K562 (cell line): ENCODE results near the gene IGF1R. TPM values are rescaled to one million over a fixed set of nuclear protein-coding genes. Genes with fewer than 3 reads are reported as not detected.

ENCODE experiments used
- ATAC-seq: fragments of 200-7000 bp; cut with Tn5 transposase; 3 replicates; pipeline ENCODE4 v1.9.1; 2020; ENCODE audit warnings: moderate library complexity
- BruUV-seq: library from RNA; stranded (reverse); fragments of 400-500 nt; replicated peaks from 2 replicates; lab custom pipeline; 2021; lab: Mats Ljungman, UMichigan
- CTCF ChIA-PET: fragments of 300-600 bp; formaldehyde crosslinking; extraction: SDS; loops from one replicate; lab custom pipeline; 2021; ENCODE audit warnings: low intra/inter-chr PET ratio; lab: Yijun Ruan, JAX
- POLR2A ChIA-PET: fragments of 300-600, 350-650 bp; sonication (Branson Sonifier 250); formaldehyde crosslinking; extraction: SDS; loops from one replicate; lab custom pipeline; 2021; ENCODE audit warnings: antibody characterized with exemption, inconsistent platforms; lab: Yijun Ruan, JAX
- DNase-seq, 4 experiments: peaks; one replicate each; pipeline versions ENCODE4 v3.0.0 to v3.0.0-alpha.2; 2011 to 2018; ENCODE audit warnings: low spot score in 3 of 4, mixed read lengths in 3 of 4; ENCODE audit errors: extremely low read depth in 1 of 4
- FAIRE-seq: peaks from 2 replicates; lab custom pipeline; 2011; peaks lifted over from hg19 to GRCh38; lab: Jason Lieb, UNC
- H2AFZ ChIP-seq: 2 replicates; pipeline ENCODE4 v1.6.0; 2011; ENCODE audit warnings: low read depth, low read length, control low read depth, inconsistent platforms
- H3K27ac ChIP-seq: fragments of 200-600 bp; 3 replicates; pipeline ENCODE4 v1.8.0; 2011; ENCODE audit warnings: low read depth, mild to moderate bottlenecking, control low read depth, inconsistent platforms, low read length, moderate library complexity, mixed read lengths; ENCODE audit errors: extremely low read depth
- H3K27me3 ChIP-seq, 2 experiments: fragments of 300-600 bp in 1 of 2; 2 replicates in 1 of 2; 3 replicates in 1 of 2; pipeline versions ENCODE4 v1.6.0 to v1.8.0; 2011; ENCODE audit warnings: inconsistent platforms in 2 of 2, low read length in 2 of 2, mild to moderate bottlenecking in 1 of 2, mixed read lengths in 1 of 2, moderate library complexity in 1 of 2; ENCODE audit not compliant: control insufficient read depth in 2 of 2, insufficient read depth in 2 of 2
- H3K36me3 ChIP-seq: fragments of 300-600 bp; 3 replicates; pipeline ENCODE4 v1.8.0; 2011; ENCODE audit warnings: mild to moderate bottlenecking, low read length, inconsistent platforms; ENCODE audit not compliant: control insufficient read depth, insufficient read depth
- H3K4me1 ChIP-seq, 2 experiments: fragments of 200-600 bp in 1 of 2; replicated peaks in 1 of 2; 2 replicates in 1 of 2; 3 replicates in 1 of 2; pipeline versions ENCODE4 v1.5.1 to v1.8.0; 2011; ENCODE audit warnings: inconsistent platforms in 2 of 2, low read length in 2 of 2, mild to moderate bottlenecking in 1 of 2, mixed read lengths in 1 of 2, moderate library complexity in 1 of 2; ENCODE audit not compliant: control insufficient read depth in 2 of 2, insufficient read depth in 2 of 2
- H3K4me2 ChIP-seq: 2 replicates; pipeline ENCODE4 v1.6.1; 2011; ENCODE audit warnings: low read length, control low read depth, inconsistent platforms, mixed read lengths; ENCODE audit not compliant: insufficient read depth
- H3K4me3 ChIP-seq: fragments of 200-600 bp; sonication (generic), shearing (Covaris generic); 2 replicates; pipeline ENCODE4 v1.5.1; 2016; ENCODE audit warnings: control low read depth, inconsistent platforms
- H3K79me2 ChIP-seq: fragments of 200-600 bp; 3 replicates; pipeline ENCODE4 v1.8.0; 2011; ENCODE audit warnings: low read length, inconsistent platforms; ENCODE audit not compliant: control insufficient read depth, insufficient read depth
- H3K9ac ChIP-seq, 2 experiments: 2 replicates each; pipeline versions ENCODE4 v1.6.0 to v1.6.1; 2011; ENCODE audit warnings: low read depth in 2 of 2, low read length in 2 of 2, control low read depth in 1 of 2, inconsistent platforms in 1 of 2, mild to moderate bottlenecking in 1 of 2, mixed read lengths in 1 of 2; ENCODE audit not compliant: insufficient read depth in 1 of 2
- H3K9me1 ChIP-seq: one replicate; pipeline ENCODE4 v1.6.0; 2011; ENCODE audit warnings: inconsistent platforms, mild to moderate bottlenecking, low read length, moderate library complexity; ENCODE audit not compliant: control insufficient read depth, insufficient read depth
- H3K9me3 ChIP-seq: replicated peaks from 2 replicates; pipeline ENCODE4 v1.5.1; 2011; ENCODE audit warnings: low read depth, low read length, inconsistent platforms; ENCODE audit not compliant: control insufficient read depth, insufficient read depth
- H4K20me1 ChIP-seq: replicated peaks from 2 replicates; pipeline ENCODE4 v1.6.1; 2011; ENCODE audit warnings: low read length, inconsistent platforms, mixed read lengths; ENCODE audit not compliant: control insufficient read depth, insufficient read depth
- E2F3 ChIP-seq: fragments of 250-450 bp; sonication (Bioruptor Pico); IDR thresholded peaks from 2 replicates; pipeline ENCODE4 v1.4.0; 2020; ENCODE audit warnings: mild to moderate bottlenecking
- FOXJ3 ChIP-seq: sonication (generic); formaldehyde crosslinking; IDR thresholded peaks from 2 replicates; pipeline ENCODE4 v1.4.0; 2020; ENCODE audit warnings: mild to moderate bottlenecking, missing genetic modification reagents
- ZNF3 ChIP-seq: fragments of 250-450 bp; sonication (Bioruptor Pico); IDR thresholded peaks from 2 replicates; pipeline ENCODE4 v1.5.0; 2021; ENCODE audit warnings: mild to moderate bottlenecking, moderate library complexity
- WGBS: fragments of 100-300 bp; shearing (Covaris generic); methylation state at CpG from one replicate; pipeline ENCODE4 v1.1.6; 2016; ENCODE audit warnings: low coverage, mixed read lengths; ENCODE audit not compliant: insufficient coverage; ENCODE audit errors: missing lambda C conversion rate; 5-methylcytosine and 5-hydroxymethylcytosine counted together
- in situ Hi-C: fragments of 300-500 bp; cut with MboI; formaldehyde crosslinking; loops from 4 replicates; pipeline ENCODE4 v1.15.0; 2018; ENCODE audit warnings: inconsistent platforms, mixed read lengths
- intact Hi-C: fragments of 100-400 bp; cut with micrococcal nuclease; formaldehyde crosslinking; loops from 2 replicates; pipeline ENCODE4 v1.14.2; 2022
- polyA plus RNA-seq, 8 experiments: library from polyadenylated mRNA; depleted of rRNA in 4 of 8; stranded (reverse) in 5 of 8; unstranded in 3 of 8; fragments of >200 nt; fragmentation: Nextera tagmentation in 2 of 8; fragmentation: Illumina TruSeq in 1 of 8; extraction: Ambion mirVana in 2 of 8; extraction: Trizol in 1 of 8; gene quantifications; 2 replicates each; pipeline versions ENCODE4 v1.2.1 to v1.2.3, GENCODE V29; 2011 to 2014; ENCODE audit warnings: inconsistent platforms in 1 of 8, missing spikeins in 1 of 8
- total RNA-seq, 7 experiments: library from RNA; depleted of rRNA in 6 of 7; stranded (reverse); fragments of >200 nt in 6 of 7; fragmentation: Illumina TruSeq in 2 of 7; extraction: Trizol in 2 of 7; gene quantifications; 2 replicates each; pipeline versions ENCODE4 v1.2.1 to v1.2.3, GENCODE V29; 2011 to 2021; ENCODE audit warnings: low replicate concordance in 1 of 7
- TF ChIP-seq, protein P1 (sequence below): sonication (generic); formaldehyde crosslinking; IDR thresholded peaks from 2 replicates; pipeline ENCODE4 v1.8.0; 2022; ENCODE audit warnings: mild to moderate bottlenecking, missing genetic modification reagents
- TF ChIP-seq, protein P2 (sequence below): fragments of 250-450 bp; sonication (Bioruptor Pico); IDR thresholded peaks from 2 replicates; pipeline ENCODE4 v1.8.0; 2021; ENCODE audit warnings: mild to moderate bottlenecking, moderate library complexity
- TF ChIP-seq, protein P3 (sequence below): fragments of 450-650 bp; IDR thresholded peaks from 2 replicates; pipeline ENCODE4 v1.7.1; 2018; ENCODE audit warnings: mild to moderate bottlenecking, low read depth; ENCODE audit not compliant: partially characterized antibody

IGF1R gene
- total and polyA plus RNA-seq, 9 of the 15 experiments (the other 6 are each of a cell fraction or from before 2014, with no cell fraction given): 0.35 to 8.0 (median 1.6) TPM

DNA sequence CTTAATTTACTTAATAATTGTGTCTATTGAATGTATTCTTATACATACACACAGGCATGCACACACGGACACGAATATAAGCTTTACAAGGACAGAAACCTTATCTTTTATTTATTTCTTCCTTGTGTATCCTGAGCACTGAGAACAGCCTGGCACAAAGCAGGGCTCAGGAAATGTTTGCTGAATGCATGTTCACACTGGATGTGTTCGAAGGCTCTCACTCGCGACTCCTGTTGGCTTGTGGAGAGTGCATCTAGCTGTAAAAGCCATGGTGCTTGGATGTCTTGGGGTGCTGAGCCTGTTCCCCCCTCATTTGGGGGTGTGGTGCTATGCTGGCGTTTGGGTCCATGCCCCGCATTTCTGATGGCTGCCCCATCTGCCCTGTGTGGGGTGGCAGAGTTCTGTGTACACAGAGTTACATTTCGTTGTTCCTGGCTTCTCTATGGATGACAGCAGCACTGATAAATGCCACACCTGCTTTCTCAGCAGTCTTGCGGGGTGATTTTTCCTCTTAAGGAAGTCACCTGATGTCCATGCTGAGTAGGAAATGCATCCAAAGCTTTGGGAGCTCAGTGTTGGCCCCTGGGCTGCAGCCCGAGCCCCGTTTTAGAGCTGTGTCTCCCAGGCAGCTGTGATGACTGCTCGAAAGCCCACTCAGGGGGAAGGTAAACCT, 148.5 kb downstream of the IGF1R start:
- ATAC-seq (no peak), DNase-seq (no peak), FAIRE-seq (no peak)
- H3K4me3 ChIP-seq: no peak overlapping the region
- CTCF ChIA-PET: no interaction called here
- 0% methylated on average over 12 of the region's 12 CpGs for WGBS
- peaks cover 3% of the 10 kb centered on the region for H3K9me1 ChIP-seq
- intact Hi-C loops (no loop called here), in situ Hi-C loops (no loop called here)
- H3K9me3 ChIP-seq: no peaks in the 10 kb centered on the region
- TF ChIP-seq FOXJ3: no peak
- TF ChIP-seq, protein P1, sequence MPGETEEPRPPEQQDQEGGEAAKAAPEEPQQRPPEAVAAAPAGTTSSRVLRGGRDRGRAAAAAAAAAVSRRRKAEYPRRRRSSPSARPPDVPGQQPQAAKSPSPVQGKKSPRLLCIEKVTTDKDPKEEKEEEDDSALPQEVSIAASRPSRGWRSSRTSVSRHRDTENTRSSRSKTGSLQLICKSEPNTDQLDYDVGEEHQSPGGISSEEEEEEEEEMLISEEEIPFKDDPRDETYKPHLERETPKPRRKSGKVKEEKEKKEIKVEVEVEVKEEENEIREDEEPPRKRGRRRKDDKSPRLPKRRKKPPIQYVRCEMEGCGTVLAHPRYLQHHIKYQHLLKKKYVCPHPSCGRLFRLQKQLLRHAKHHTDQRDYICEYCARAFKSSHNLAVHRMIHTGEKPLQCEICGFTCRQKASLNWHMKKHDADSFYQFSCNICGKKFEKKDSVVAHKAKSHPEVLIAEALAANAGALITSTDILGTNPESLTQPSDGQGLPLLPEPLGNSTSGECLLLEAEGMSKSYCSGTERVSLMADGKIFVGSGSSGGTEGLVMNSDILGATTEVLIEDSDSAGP (CRISPR knock-in tag): no peak
- TF ChIP-seq ZNF3 (CRISPR knock-in tag): no peak
- TF ChIP-seq, protein P2, sequence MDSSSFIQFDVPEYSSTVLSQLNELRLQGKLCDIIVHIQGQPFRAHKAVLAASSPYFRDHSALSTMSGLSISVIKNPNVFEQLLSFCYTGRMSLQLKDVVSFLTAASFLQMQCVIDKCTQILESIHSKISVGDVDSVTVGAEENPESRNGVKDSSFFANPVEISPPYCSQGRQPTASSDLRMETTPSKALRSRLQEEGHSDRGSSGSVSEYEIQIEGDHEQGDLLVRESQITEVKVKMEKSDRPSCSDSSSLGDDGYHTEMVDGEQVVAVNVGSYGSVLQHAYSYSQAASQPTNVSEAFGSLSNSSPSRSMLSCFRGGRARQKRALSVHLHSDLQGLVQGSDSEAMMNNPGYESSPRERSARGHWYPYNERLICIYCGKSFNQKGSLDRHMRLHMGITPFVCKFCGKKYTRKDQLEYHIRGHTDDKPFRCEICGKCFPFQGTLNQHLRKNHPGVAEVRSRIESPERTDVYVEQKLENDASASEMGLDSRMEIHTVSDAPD (CRISPR knock-in tag): no peak
- TF ChIP-seq E2F3 (CRISPR knock-in tag): no peak
- TF ChIP-seq, protein P3, sequence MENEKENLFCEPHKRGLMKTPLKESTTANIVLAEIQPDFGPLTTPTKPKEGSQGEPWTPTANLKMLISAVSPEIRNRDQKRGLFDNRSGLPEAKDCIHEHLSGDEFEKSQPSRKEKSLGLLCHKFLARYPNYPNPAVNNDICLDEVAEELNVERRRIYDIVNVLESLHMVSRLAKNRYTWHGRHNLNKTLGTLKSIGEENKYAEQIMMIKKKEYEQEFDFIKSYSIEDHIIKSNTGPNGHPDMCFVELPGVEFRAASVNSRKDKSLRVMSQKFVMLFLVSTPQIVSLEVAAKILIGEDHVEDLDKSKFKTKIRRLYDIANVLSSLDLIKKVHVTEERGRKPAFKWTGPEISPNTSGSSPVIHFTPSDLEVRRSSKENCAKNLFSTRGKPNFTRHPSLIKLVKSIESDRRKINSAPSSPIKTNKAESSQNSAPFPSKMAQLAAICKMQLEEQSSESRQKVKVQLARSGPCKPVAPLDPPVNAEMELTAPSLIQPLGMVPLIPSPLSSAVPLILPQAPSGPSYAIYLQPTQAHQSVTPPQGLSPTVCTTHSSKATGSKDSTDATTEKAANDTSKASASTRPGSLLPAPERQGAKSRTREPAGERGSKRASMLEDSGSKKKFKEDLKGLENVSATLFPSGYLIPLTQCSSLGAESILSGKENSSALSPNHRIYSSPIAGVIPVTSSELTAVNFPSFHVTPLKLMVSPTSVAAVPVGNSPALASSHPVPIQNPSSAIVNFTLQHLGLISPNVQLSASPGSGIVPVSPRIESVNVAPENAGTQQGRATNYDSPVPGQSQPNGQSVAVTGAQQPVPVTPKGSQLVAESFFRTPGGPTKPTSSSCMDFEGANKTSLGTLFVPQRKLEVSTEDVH: no peak
- no peak overlapping the region for H2AFZ ChIP-seq
- no peaks in the 10 kb centered on the region for H3K79me2 ChIP-seq
- BruUV-seq: no TSS peak
- H4K20me1 ChIP-seq: peaks cover 33% of the 10 kb centered on the region
- no peak overlapping the region for H3K9ac ChIP-seq
- POLR2A ChIA-PET: no interaction called here
- H3K4me2 ChIP-seq: no peak overlapping the region
- no peaks in the 10 kb centered on the region for H3K4me1 ChIP-seq
- no peak overlapping the region for H3K27ac ChIP-seq
- peaks cover 11 to 27% of the 10 kb centered on the region in 2 experiments for H3K27me3 ChIP-seq
- no peaks in the 10 kb centered on the region for H3K36me3 ChIP-seq
